Endothelial cell of umbilical vein (primary cell): Measurements from ENCODE around the gene LMTK2.
A peak's percentile ranks its signal among the peaks of the same experiment; 100 is the strongest.

ENCODE experiments used
- EZH2 ChIP-seq: IDR thresholded peaks from 2 replicates; pipeline ENCODE4 v1.6.1; 2012; ENCODE audit warnings: borderline replicate concordance, low read depth, mild to moderate bottlenecking, moderate library complexity, low read length, inconsistent platforms; ENCODE audit not compliant: severe bottlenecking
- FOS ChIP-seq: IDR thresholded peaks from 2 replicates; pipeline ENCODE4 v1.6.1; 2011; ENCODE audit warnings: mild to moderate bottlenecking, low read length, moderate library complexity, borderline replicate concordance; ENCODE audit not compliant: insufficient read depth
- GATA2 ChIP-seq: IDR thresholded peaks from 2 replicates; pipeline ENCODE4 v1.7.0; 2011; ENCODE audit warnings: low read depth, mild to moderate bottlenecking, moderate library complexity, mixed read lengths, low read length; ENCODE audit not compliant: insufficient read length, insufficient read depth
- JUN ChIP-seq: IDR thresholded peaks from 2 replicates; pipeline ENCODE4 v1.6.1; 2011; ENCODE audit warnings: borderline replicate concordance, low read depth; ENCODE audit not compliant: insufficient read length, insufficient read depth
- MYC ChIP-seq: IDR thresholded peaks from one replicate; pipeline ENCODE4 v1.6.1; 2011; ENCODE audit warnings: mild to moderate bottlenecking, low read depth, low read length
- POLR2A ChIP-seq: IDR thresholded peaks from 2 replicates; pipeline ENCODE4 v1.6.1; 2012; ENCODE audit warnings: low read depth, mild to moderate bottlenecking, control low read depth, low read length
- POLR2AphosphoS5 ChIP-seq: IDR thresholded peaks from 2 replicates; pipeline ENCODE4 v1.6.1; 2012; ENCODE audit warnings: low read depth, mild to moderate bottlenecking, control low read depth, low read length, moderate library complexity; ENCODE audit not compliant: insufficient read depth
- TF ChIP-seq, protein P1 (sequence below), 2 donors: IDR thresholded peaks; 1 replicate in 1 of 2; 2 replicates in 1 of 2; pipeline ENCODE4 v1.5.1; 2011; ENCODE audit warnings: low read length in 2 of 2, mild to moderate bottlenecking in 2 of 2, moderate library complexity in 2 of 2, control low read depth in 1 of 2, inconsistent platforms in 1 of 2, low read depth in 1 of 2; ENCODE audit not compliant: insufficient read depth in 1 of 2; ENCODE audit errors: extremely low read depth in 1 of 2
- TF ChIP-seq, protein P2 (sequence below): IDR thresholded peaks from 2 replicates; pipeline ENCODE4 v1.6.1; 2011; ENCODE audit not compliant: insufficient read depth, insufficient read length

GRCh38 chr7:98126311-98127142, 19.9 kb downstream of the LMTK2 start:
- TF ChIP-seq POLR2A (no peak), POLR2AphosphoS5 (no peak), FOS (peak; percentile 51), EZH2 (no peak), MYC (no peak), GATA2 (no peak), JUN (no peak)
- TF ChIP-seq, protein P1, sequence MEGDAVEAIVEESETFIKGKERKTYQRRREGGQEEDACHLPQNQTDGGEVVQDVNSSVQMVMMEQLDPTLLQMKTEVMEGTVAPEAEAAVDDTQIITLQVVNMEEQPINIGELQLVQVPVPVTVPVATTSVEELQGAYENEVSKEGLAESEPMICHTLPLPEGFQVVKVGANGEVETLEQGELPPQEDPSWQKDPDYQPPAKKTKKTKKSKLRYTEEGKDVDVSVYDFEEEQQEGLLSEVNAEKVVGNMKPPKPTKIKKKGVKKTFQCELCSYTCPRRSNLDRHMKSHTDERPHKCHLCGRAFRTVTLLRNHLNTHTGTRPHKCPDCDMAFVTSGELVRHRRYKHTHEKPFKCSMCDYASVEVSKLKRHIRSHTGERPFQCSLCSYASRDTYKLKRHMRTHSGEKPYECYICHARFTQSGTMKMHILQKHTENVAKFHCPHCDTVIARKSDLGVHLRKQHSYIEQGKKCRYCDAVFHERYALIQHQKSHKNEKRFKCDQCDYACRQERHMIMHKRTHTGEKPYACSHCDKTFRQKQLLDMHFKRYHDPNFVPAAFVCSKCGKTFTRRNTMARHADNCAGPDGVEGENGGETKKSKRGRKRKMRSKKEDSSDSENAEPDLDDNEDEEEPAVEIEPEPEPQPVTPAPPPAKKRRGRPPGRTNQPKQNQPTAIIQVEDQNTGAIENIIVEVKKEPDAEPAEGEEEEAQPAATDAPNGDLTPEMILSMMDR (IDR thresholded peaks at IDR 0.05; ENCODE audit: extremely low read depth in 1 of 2, insufficient read depth in 1 of 2, low read depth in 1 of 2, low read length in 2 of 2), result no peak
- TF ChIP-seq, protein P2, sequence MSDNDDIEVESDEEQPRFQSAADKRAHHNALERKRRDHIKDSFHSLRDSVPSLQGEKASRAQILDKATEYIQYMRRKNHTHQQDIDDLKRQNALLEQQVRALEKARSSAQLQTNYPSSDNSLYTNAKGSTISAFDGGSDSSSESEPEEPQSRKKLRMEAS, result no peak
